HG03378 (cell line): ENCODE results near the gene ARMC6.

Experiments used
- ATAC-seq: cut with Tn5 transposase; IDR thresholded peaks from one replicate; pipeline ENCODE4 v1.9.1; 2021; ENCODE audit warnings: mild to moderate bottlenecking, moderate library complexity; ENCODE audit not compliant: unreplicated experiment

ARMC6 gene

GRCh38 chr19:19054315-19054938 lies 21.0 kb downstream of the ARMC6 start:
- no peak for ATAC-seq

- ATAC-seq = no peak
Observed at GRCh38 chr19:19054939-19055440, 21.6 kb downstream of the ARMC6 start.

GRCh38 chr19:19055701-19056100 lies 22.3 kb downstream of the ARMC6 start:
- ATAC-seq = no peak

GRCh38 chr19:19056636-19057275 lies 23.4 kb downstream of the ARMC6 start:
- no peak for ATAC-seq

GRCh38 chr19:19057317-19057716 lies 23.9 kb downstream of the ARMC6 start:
- no peak for ATAC-seq

- no peak for ATAC-seq
Observed at GRCh38 chr19:19057720-19058119, 24.3 kb downstream of the ARMC6 start.

GRCh38 chr19:19059018-19059836 lies 25.8 kb downstream of the ARMC6 start:
- ATAC-seq = no peak

GRCh38 chr19:19059837-19060611 lies 26.6 kb downstream of the ARMC6 start:
- ATAC-seq = no peak

GRCh38 chr19:19061506-19061905 lies 28.1 kb downstream of the ARMC6 start:
- ATAC-seq = no peak

- ATAC-seq = no peak
Observed at GRCh38 chr19:19062454-19063182, 29.2 kb downstream of the ARMC6 start.

GRCh38 chr19:19063183-19064097 lies 30.0 kb downstream of the ARMC6 start, which contains the start of gene SLC25A42:
TSS of gene SLC25A42 (plus strand) at chr19:19063994. CDS start at chr19:19096125, 32,131 bp downstream.
- ATAC-seq = peak; percentile 87

GRCh38 chr19:19064098-19064722 lies 30.8 kb downstream of the ARMC6 start:
- no peak for ATAC-seq

- no peak for ATAC-seq
Observed at GRCh38 chr19:19064811-19065745, 31.7 kb downstream of the ARMC6 start.

- no peak for ATAC-seq
Observed at GRCh38 chr19:19067276-19068072, 34.1 kb downstream of the ARMC6 start.

GRCh38 chr19:19068659-19069654 lies 35.6 kb downstream of the ARMC6 start:
- no peak for ATAC-seq

- no peak for ATAC-seq
Observed at GRCh38 chr19:19071897-19072296, 38.5 kb downstream of the ARMC6 start.
